Endothelial cell of umbilical vein (primary cell): Measurements from ENCODE around the gene CD8A. TPM values are rescaled to one million over a fixed set of nuclear protein-coding genes. Genes with fewer than 3 reads are reported as not detected.

ENCODE experiments used
- BruUV-seq: library from RNA; stranded (reverse); fragments of 400-500 nt; replicated peaks from 2 replicates; lab custom pipeline; 2021; lab: Mats Ljungman, UMichigan
- CTCF ChIA-PET: fragments of 300-600, 350-600 bp; sonication (Branson Sonifier 250); formaldehyde crosslinking; loops from one replicate; lab custom pipeline; 2021; ENCODE audit warnings: antibody characterized with exemption, inconsistent platforms; lab: Charles Lee
- POLR2A ChIA-PET: fragments of 300-600, 350-600 bp; sonication (Branson Sonifier 250); formaldehyde crosslinking; loops from one replicate; lab custom pipeline; 2021; ENCODE audit warnings: antibody characterized with exemption, inconsistent platforms; lab: Charles Lee
- DNase-seq: peaks from one replicate; pipeline ENCODE4 v3.0.0-alpha.2; 2011; ENCODE audit warnings: low read depth, low spot score
- FAIRE-seq: peaks from 2 replicates; lab custom pipeline; 2011; peaks lifted over from hg19 to GRCh38; lab: Jason Lieb, UNC
- H2AFZ ChIP-seq: 2 replicates; pipeline ENCODE4 v1.6.0; 2012; ENCODE audit warnings: low read depth, low read length, control low read depth, inconsistent platforms
- H3K27ac ChIP-seq: 2 replicates; pipeline ENCODE4 v1.5.1; 2011; ENCODE audit warnings: low read depth, mild to moderate bottlenecking, control low read depth, low read length, moderate library complexity; ENCODE audit not compliant: insufficient read depth
- H3K27me3 ChIP-seq, 2 experiments: 2 replicates each; pipeline versions ENCODE4 v1.6.0 to v1.6.1; 2011; ENCODE audit warnings: low read length in 2 of 2, mixed read lengths in 1 of 2; ENCODE audit not compliant: control insufficient read depth in 2 of 2, insufficient read depth in 2 of 2
- H3K36me3 ChIP-seq, 2 experiments: 2 replicates in 1 of 2; 3 replicates in 1 of 2; pipeline ENCODE4 v1.5.1; 2011; ENCODE audit warnings: low read length in 2 of 2, mild to moderate bottlenecking in 1 of 2, moderate library complexity in 1 of 2; ENCODE audit not compliant: control insufficient read depth in 2 of 2, insufficient read depth in 2 of 2; ENCODE audit errors: extremely low read depth in 1 of 2
- H3K4me1 ChIP-seq: 3 replicates; pipeline ENCODE4 v1.5.1; 2011; ENCODE audit warnings: mild to moderate bottlenecking, low read length; ENCODE audit not compliant: control insufficient read depth, insufficient read depth; ENCODE audit errors: extremely low read depth
- H3K4me2 ChIP-seq: 2 replicates; pipeline ENCODE4 v1.6.1; 2011; ENCODE audit warnings: low read length, control low read depth, mixed read lengths; ENCODE audit not compliant: insufficient read depth
- H3K4me3 ChIP-seq, 3 experiments: fragments of 200-600 bp in 1 of 3; sonication (generic), shearing (Covaris generic) in 1 of 3; replicated peaks in 1 of 3; 2 replicates each; pipeline ENCODE4 v1.5.1; 2011 to 2016; ENCODE audit warnings: control low read depth in 3 of 3, low read length in 3 of 3, mild to moderate bottlenecking in 2 of 3, inconsistent platforms in 1 of 3, low read depth in 1 of 3, moderate library complexity in 1 of 3; ENCODE audit not compliant: insufficient read depth in 1 of 3
- H3K79me2 ChIP-seq: 2 replicates; pipeline ENCODE4 v1.6.0; 2012; ENCODE audit warnings: low read length, inconsistent platforms; ENCODE audit not compliant: control insufficient read depth, insufficient read depth
- H3K9ac ChIP-seq: replicated peaks from 2 replicates; pipeline ENCODE3; 2011; ENCODE audit warnings: low read length, control low read depth; ENCODE audit not compliant: insufficient read depth; ENCODE audit errors: extremely low read depth
- H3K9me1 ChIP-seq: replicated peaks from 3 replicates; pipeline ENCODE4 v1.6.0; 2011; ENCODE audit warnings: mild to moderate bottlenecking, low read length; ENCODE audit not compliant: control insufficient read depth, insufficient read depth; ENCODE audit errors: extremely low read depth
- H3K9me3 ChIP-seq: replicated peaks from 2 replicates; pipeline ENCODE4 v1.5.1; 2012; ENCODE audit warnings: low read length, inconsistent platforms; ENCODE audit not compliant: control insufficient read depth, insufficient read depth
- H4K20me1 ChIP-seq: replicated peaks from 2 replicates; pipeline ENCODE3; 2011; ENCODE audit warnings: mild to moderate bottlenecking, low read length; ENCODE audit not compliant: control insufficient read depth, insufficient read depth; ENCODE audit errors: extremely low read depth
- EZH2 ChIP-seq: IDR thresholded peaks from 2 replicates; pipeline ENCODE4 v1.6.1; 2012; ENCODE audit warnings: borderline replicate concordance, low read depth, mild to moderate bottlenecking, moderate library complexity, low read length, inconsistent platforms; ENCODE audit not compliant: severe bottlenecking
- FOS ChIP-seq: IDR thresholded peaks from 2 replicates; pipeline ENCODE4 v1.6.1; 2011; ENCODE audit warnings: mild to moderate bottlenecking, low read length, moderate library complexity, borderline replicate concordance; ENCODE audit not compliant: insufficient read depth
- GATA2 ChIP-seq: IDR thresholded peaks from 2 replicates; pipeline ENCODE4 v1.7.0; 2011; ENCODE audit warnings: low read depth, mild to moderate bottlenecking, moderate library complexity, mixed read lengths, low read length; ENCODE audit not compliant: insufficient read length, insufficient read depth
- JUN ChIP-seq: IDR thresholded peaks from 2 replicates; pipeline ENCODE4 v1.6.1; 2011; ENCODE audit warnings: borderline replicate concordance, low read depth; ENCODE audit not compliant: insufficient read length, insufficient read depth
- MYC ChIP-seq: IDR thresholded peaks from one replicate; pipeline ENCODE4 v1.6.1; 2011; ENCODE audit warnings: mild to moderate bottlenecking, low read depth, low read length
- POLR2A ChIP-seq: IDR thresholded peaks from 2 replicates; pipeline ENCODE4 v1.6.1; 2012; ENCODE audit warnings: low read depth, mild to moderate bottlenecking, control low read depth, low read length
- POLR2AphosphoS5 ChIP-seq: IDR thresholded peaks from 2 replicates; pipeline ENCODE4 v1.6.1; 2012; ENCODE audit warnings: low read depth, mild to moderate bottlenecking, control low read depth, low read length, moderate library complexity; ENCODE audit not compliant: insufficient read depth
- dilution Hi-C: fragments of 300-500 bp; cut with MboI; formaldehyde crosslinking; loops from one replicate; pipeline ENCODE4 v1.15.0; 2019; ENCODE audit warnings: low sequenced_read_pairs; ENCODE audit not compliant: extremely low pct_ligation_motif_present
- intact Hi-C: fragments of 100-400 bp; cut with micrococcal nuclease; formaldehyde crosslinking; loops from one replicate; pipeline ENCODE4 v1.10.0; 2022
- polyA plus RNA-seq, 4 experiments: library from polyadenylated mRNA; depleted of rRNA in 3 of 4; stranded (reverse) in 3 of 4; unstranded in 1 of 4; fragments of >200 nt; gene quantifications; 2 replicates each; pipeline versions ENCODE4 v1.2.1 to v1.2.3, GENCODE V29; 2011 to 2012; ENCODE audit warnings: missing spikeins in 1 of 4
- total RNA-seq: library from RNA; stranded (reverse); gene quantifications from 2 replicates; pipeline ENCODE4 v1.2.3, GENCODE V29; 2021
- TF ChIP-seq, protein P1 (sequence below), 2 donors: IDR thresholded peaks; 1 replicate in 1 of 2; 2 replicates in 1 of 2; pipeline ENCODE4 v1.5.1; 2011; ENCODE audit warnings: low read length in 2 of 2, mild to moderate bottlenecking in 2 of 2, moderate library complexity in 2 of 2, control low read depth in 1 of 2, inconsistent platforms in 1 of 2, low read depth in 1 of 2; ENCODE audit not compliant: insufficient read depth in 1 of 2; ENCODE audit errors: extremely low read depth in 1 of 2
- TF ChIP-seq, protein P2 (sequence below): IDR thresholded peaks from 2 replicates; pipeline ENCODE4 v1.6.1; 2011; ENCODE audit not compliant: insufficient read depth, insufficient read length

CD8A gene
- total and polyA plus RNA-seq, 2 donors (not counting 3 experiments of a cell fraction or from before 2014, with no cell fraction given): not detected

DNA sequence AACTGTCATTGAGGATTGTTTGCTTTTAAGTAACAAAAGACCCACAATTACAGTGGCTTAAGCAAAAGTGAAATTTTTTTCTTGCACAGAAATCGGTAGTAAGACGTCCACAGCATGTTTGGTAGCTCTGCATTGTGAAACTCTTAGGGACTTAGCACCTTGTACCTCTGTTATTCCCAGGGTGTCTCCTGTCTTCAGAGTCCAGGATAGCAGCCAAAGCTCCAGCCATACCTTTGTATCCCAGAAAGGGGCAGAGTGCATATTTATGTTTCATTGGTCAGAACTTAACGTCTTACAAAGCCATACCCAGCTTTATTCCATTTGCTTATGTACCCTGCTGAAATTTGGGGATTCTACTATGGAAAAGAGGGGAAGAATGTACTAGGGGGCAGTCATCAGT is 37.8 kb downstream of the CD8A start:
- BruUV-seq: no TSS peak
- Histone ChIP-seq H3K9me3 (no peaks in the 10 kb centered on the region), H3K79me2 (peaks cover 2% of the 10 kb centered on the region), H3K9me1 (no peaks in the 10 kb centered on the region), H3K4me1 (no peaks in the 10 kb centered on the region), H2AFZ (no peak overlapping the region), H3K27ac (no peak overlapping the region), H3K27me3 (no peaks in the 10 kb centered on the region), H4K20me1 (no peaks in the 10 kb centered on the region), H3K9ac (no peak overlapping the region), H3K4me2 (no peak overlapping the region), H3K36me3 (peaks cover 2% of the 10 kb centered on the region in 2 experiments), H3K4me3 (no peak overlapping the region)
- intact Hi-C loops (no loop called here), dilution Hi-C loops (no loop called here)
- TF ChIP-seq, protein P1, sequence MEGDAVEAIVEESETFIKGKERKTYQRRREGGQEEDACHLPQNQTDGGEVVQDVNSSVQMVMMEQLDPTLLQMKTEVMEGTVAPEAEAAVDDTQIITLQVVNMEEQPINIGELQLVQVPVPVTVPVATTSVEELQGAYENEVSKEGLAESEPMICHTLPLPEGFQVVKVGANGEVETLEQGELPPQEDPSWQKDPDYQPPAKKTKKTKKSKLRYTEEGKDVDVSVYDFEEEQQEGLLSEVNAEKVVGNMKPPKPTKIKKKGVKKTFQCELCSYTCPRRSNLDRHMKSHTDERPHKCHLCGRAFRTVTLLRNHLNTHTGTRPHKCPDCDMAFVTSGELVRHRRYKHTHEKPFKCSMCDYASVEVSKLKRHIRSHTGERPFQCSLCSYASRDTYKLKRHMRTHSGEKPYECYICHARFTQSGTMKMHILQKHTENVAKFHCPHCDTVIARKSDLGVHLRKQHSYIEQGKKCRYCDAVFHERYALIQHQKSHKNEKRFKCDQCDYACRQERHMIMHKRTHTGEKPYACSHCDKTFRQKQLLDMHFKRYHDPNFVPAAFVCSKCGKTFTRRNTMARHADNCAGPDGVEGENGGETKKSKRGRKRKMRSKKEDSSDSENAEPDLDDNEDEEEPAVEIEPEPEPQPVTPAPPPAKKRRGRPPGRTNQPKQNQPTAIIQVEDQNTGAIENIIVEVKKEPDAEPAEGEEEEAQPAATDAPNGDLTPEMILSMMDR (IDR thresholded peaks at IDR 0.05; ENCODE audit: extremely low read depth in 1 of 2, insufficient read depth in 1 of 2, low read depth in 1 of 2, low read length in 2 of 2): no peak
- TF ChIP-seq GATA2 (no peak), MYC (no peak), POLR2AphosphoS5 (no peak), JUN (no peak), POLR2A (no peak), EZH2 (no peak), FOS (no peak)
- TF ChIP-seq, protein P2, sequence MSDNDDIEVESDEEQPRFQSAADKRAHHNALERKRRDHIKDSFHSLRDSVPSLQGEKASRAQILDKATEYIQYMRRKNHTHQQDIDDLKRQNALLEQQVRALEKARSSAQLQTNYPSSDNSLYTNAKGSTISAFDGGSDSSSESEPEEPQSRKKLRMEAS: no peak
- no peak for DNase-seq
- ChIA-PET CTCF (interaction anchor here (3.7 kb wide), 1 partner anchor 12 kb away, joined by 17 read pairs; no protein-coding TSS in a partner anchor), POLR2A (no interaction called here)
- FAIRE-seq: no peak
